22Rv1 (cell line): ENCODE results near the gene ARHGAP23.

Source experiments
- H3K27ac ChIP-seq: fragments of 450-650 bp; 2 replicates; pipeline ENCODE4 v1.5.1; 2017
- CTCF ChIP-seq: fragments of 450-650 bp; IDR thresholded peaks from 2 replicates; pipeline ENCODE4 v1.5.1; 2017; ENCODE audit warnings: mild to moderate bottlenecking
- ZFX ChIP-seq: fragments of 450-650 bp; IDR thresholded peaks from 2 replicates; pipeline ENCODE4 v1.6.1; 2017; ENCODE audit warnings: antibody characterized with exemption, borderline replicate concordance

The ARHGAP23 gene

GRCh38 chr17:38456031-38456815 is 28.0 kb downstream of the ARHGAP23 start:
- H3K27ac ChIP-seq = no peak overlapping the region
- TF ChIP-seq ZFX (no peak), CTCF (peak; percentile 54)

- H3K27ac ChIP-seq = no peak overlapping the region
- no peak for TF ChIP-seq CTCF
- TF ChIP-seq ZFX = no peak
Measured at GRCh38 chr17:38457577-38458371, 29.5 kb downstream of the ARHGAP23 start.

- no peak overlapping the region for H3K27ac ChIP-seq
- TF ChIP-seq ZFX (no peak), CTCF (no peak)
Measured at GRCh38 chr17:38458521-38458920, 30.3 kb downstream of the ARHGAP23 start.

GRCh38 chr17:38459567-38459966 is 31.3 kb downstream of the ARHGAP23 start:
- H3K27ac ChIP-seq = no peak overlapping the region
- TF ChIP-seq CTCF (no peak), ZFX (no peak)

GRCh38 chr17:38460082-38460715 is 31.9 kb downstream of the ARHGAP23 start:
- TF ChIP-seq CTCF = no peak
- no peak for TF ChIP-seq ZFX
- no peak overlapping the region for H3K27ac ChIP-seq

GRCh38 chr17:38460716-38461630 is 32.7 kb downstream of the ARHGAP23 start:
- H3K27ac ChIP-seq = no peak overlapping the region
- TF ChIP-seq ZFX (no peak), CTCF (no peak)
